ENCODE data around the gene RP2. TPM values are rescaled to one million over a fixed set of nuclear protein-coding genes. Genes with fewer than 3 reads are reported as not detected.

RP2 gene
- polyA plus RNA-seq, 1 donor, result 7.6 TPM

GRCh38 chrX:46920235-46920634 lies 83.4 kb downstream of the RP2 start:
- no peak for DNase-seq

- DNase-seq, result no peak
Measured at GRCh38 chrX:46922611-46923010, 85.8 kb downstream of the RP2 start.

GRCh38 chrX:46927718-46928117 lies 90.9 kb downstream of the RP2 start:
- no peak for DNase-seq

GRCh38 chrX:46929439-46930261 lies 92.8 kb downstream of the RP2 start:
- DNase-seq, result no peak

Other genes starting within 250 kb of the RP2 start
- gene SLC9A7, start 77.9 kb upstream of the RP2 start, polyA plus RNA-seq (ENCODE audit: insufficient read length), result 9.2 TPM
- 4.5 TPM for gene JADE3, start 75.4 kb downstream of the RP2 start, polyA plus RNA-seq (ENCODE audit: insufficient read length)
- gene RGN, start 241.4 kb downstream of the RP2 start, polyA plus RNA-seq (ENCODE audit: insufficient read length), result 2.4 TPM